ENCODE data around the gene IL3. TPM values are rescaled to one million over a fixed set of nuclear protein-coding genes. Genes with fewer than 3 reads are reported as not detected.
A peak's percentile ranks its signal among the peaks of the same experiment; 100 is the strongest.

IL3 gene
- total RNA-seq, 3 donors from 2014 or later (not counting 1 experiment from before 2014, with no cell fraction given), result not detected

- Histone ChIP-seq H3K9me3 (ENCODE audit: control insufficient read depth, insufficient read depth, low read length) (no peaks in the 10 kb centered on the region), H3K4me3 (ENCODE audit: low read length) (no peak overlapping the region), H3K4me1 (ENCODE audit: control insufficient read depth, insufficient read depth, low read length) (peaks cover 61% of the 10 kb centered on the region), H3K27me3 (ENCODE audit: control insufficient read depth, insufficient read depth, low read length) (no peaks in the 10 kb centered on the region), H3K36me3 (ENCODE audit: control insufficient read depth, insufficient read depth, low read length) (no peaks in the 10 kb centered on the region), H3K27ac (ENCODE audit: low read length) (no peak overlapping the region)
- ATAC-seq, result peak in 1 of 3 donors; percentile 28
- 73% methylated on average over 10 of the region's 10 CpGs for WGBS (ENCODE audit: insufficient coverage)
- TF ChIP-seq CTCF (IDR thresholded peaks at IDR 0.05), result no peak
- Mint-ChIP-seq H3K9me3 (no peaks in the 10 kb centered on the region), H3K4me3 (no peak overlapping the region), H3K27ac (no peak overlapping the region), H3K36me3 (no peaks in the 10 kb centered on the region), H3K4me1 (peaks cover 21 to 63% of the 10 kb centered on the region in 2 donors), H3K27me3 (ENCODE audit: low read depth in 2 of 2) (peaks cover 0 to 3% of the 10 kb centered on the region in 2 donors)
- intact Hi-C loops (cut with micrococcal nuclease), result loop anchor here (5.0 kb wide), 2 partner anchors 48 to 123 kb away; no protein-coding TSS in a partner anchor
- DNase-seq, result no peak
Observed at GRCh38 chr5:132069561-132069960, 9.1 kb downstream of the IL3 start.

DNA sequence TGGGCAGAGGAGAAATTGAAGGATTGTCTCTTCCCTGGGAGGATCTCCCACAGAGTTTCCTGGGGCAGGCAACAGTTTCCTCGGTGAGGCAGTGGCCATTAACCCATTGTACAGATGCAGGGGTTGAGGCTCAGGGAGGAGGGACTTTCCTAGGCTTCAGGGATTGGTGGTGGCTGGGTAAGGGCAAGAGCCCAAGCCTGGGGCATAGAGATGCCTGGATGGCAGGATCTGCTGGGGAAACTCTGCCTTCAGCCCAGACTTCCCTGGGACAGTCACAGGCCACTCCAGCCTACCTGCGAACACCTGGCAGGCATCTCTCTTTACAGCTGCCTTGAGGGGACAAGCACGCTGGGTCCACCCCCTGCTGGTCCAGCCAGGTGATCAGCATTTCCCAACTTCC lies 9.5 kb downstream of the IL3 start:
- DNase-seq, result no peak
- 100% methylated on average over 3 of the region's 3 CpGs for WGBS (ENCODE audit: insufficient coverage)
- Histone ChIP-seq H3K4me1 (ENCODE audit: control insufficient read depth, insufficient read depth, low read length) (peaks cover 61% of the 10 kb centered on the region), H3K27me3 (ENCODE audit: control insufficient read depth, insufficient read depth, low read length) (no peaks in the 10 kb centered on the region), H3K4me3 (ENCODE audit: low read length) (no peak overlapping the region), H3K36me3 (ENCODE audit: control insufficient read depth, insufficient read depth, low read length) (no peaks in the 10 kb centered on the region), H3K27ac (ENCODE audit: low read length) (no peak overlapping the region), H3K9me3 (ENCODE audit: control insufficient read depth, insufficient read depth, low read length) (no peaks in the 10 kb centered on the region)
- Mint-ChIP-seq H3K9me3 (no peaks in the 10 kb centered on the region), H3K4me1 (peaks cover 21 to 67% of the 10 kb centered on the region in 2 donors), H3K36me3 (no peaks in the 10 kb centered on the region), H3K27ac (peak overlapping the region in 1 of 2 donors; percentile 2), H3K27me3 (ENCODE audit: low read depth in 2 of 2) (peaks cover 0 to 3% of the 10 kb centered on the region in 2 donors), H3K4me3 (no peak overlapping the region)
- ATAC-seq, result no peak
- TF ChIP-seq CTCF (IDR thresholded peaks at IDR 0.05), result no peak
- intact Hi-C loops (cut with micrococcal nuclease), result loop anchor here (5.0 kb wide), 2 partner anchors 47 to 122 kb away; no protein-coding TSS in a partner anchor

DNA sequence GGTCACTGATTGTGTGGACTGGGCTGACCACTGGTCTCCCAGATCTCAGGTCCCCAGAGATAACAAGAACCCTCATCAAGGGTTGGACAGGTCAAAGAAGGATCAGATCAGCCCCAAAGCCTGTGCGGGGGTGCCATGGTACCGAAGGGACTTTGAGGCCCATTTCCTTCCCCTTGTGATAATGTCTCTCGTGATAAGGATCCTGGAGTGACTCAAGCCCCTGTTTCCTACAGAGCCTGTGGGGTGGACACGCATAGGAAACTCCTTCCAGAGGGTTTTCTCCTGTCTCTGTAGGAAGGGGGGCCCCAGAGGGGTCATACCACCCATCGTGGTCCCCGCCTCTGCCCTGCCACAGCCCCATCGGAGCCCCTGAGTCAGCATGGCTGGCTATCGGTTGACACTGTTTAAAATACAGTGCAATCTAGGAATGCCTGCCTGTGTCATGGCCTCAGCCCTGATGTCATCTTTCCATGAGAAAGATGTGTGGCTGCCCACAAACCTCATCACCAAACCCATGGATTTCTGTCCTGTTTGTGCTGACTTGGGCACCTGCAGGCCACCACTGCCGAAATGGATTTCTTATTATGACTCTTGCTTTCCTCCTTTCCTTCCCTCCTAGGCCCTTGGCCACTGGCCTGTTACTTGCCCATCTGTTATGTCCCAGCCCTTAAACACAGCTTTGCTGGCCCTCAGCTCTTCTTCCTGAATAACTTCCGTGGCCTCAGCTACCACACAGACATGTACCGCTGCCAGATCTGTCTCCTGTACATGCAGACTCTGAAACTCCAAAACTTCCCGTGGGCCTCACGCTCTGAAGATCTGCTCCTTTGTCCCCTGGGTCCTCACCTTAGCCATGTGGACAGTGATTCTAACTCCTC lies 10.2 kb downstream of the IL3 start:
- ATAC-seq (no peak), DNase-seq (no peak)
- H3K4me3 ChIP-seq (ENCODE audit: low read length), result no peak overlapping the region
- no peaks in the 10 kb centered on the region for H3K36me3 Mint-ChIP-seq
- peaks cover 0 to 3% of the 10 kb centered on the region in 2 donors for H3K27me3 Mint-ChIP-seq (ENCODE audit: low read depth in 2 of 2)
- no peak for TF ChIP-seq CTCF (IDR thresholded peaks at IDR 0.05)
- no peak overlapping the region for H3K27ac ChIP-seq (ENCODE audit: low read length)
- intact Hi-C loops (cut with micrococcal nuclease), result no loop called here
- H3K4me3 Mint-ChIP-seq, result no peak overlapping the region
- H3K36me3 ChIP-seq (ENCODE audit: control insufficient read depth, insufficient read depth, low read length), result no peaks in the 10 kb centered on the region
- H3K4me1 ChIP-seq (ENCODE audit: control insufficient read depth, insufficient read depth, low read length), result peaks cover 65% of the 10 kb centered on the region
- H3K27ac Mint-ChIP-seq, result peak overlapping the region in 1 of 2 donors; percentile 2
- no peaks in the 10 kb centered on the region for H3K27me3 ChIP-seq (ENCODE audit: control insufficient read depth, insufficient read depth, low read length)
- WGBS (ENCODE audit: insufficient coverage), result 71% methylated on average over 13 of the region's 13 CpGs
- no peaks in the 10 kb centered on the region for H3K9me3 ChIP-seq (ENCODE audit: control insufficient read depth, insufficient read depth, low read length)
- no peaks in the 10 kb centered on the region for H3K9me3 Mint-ChIP-seq
- H3K4me1 Mint-ChIP-seq, result peaks cover 16 to 66% of the 10 kb centered on the region in 2 donors
